Activated CD4-positive, alpha-beta T cell treated with anti-CD3 and anti-CD28 coated beads, Interleukin-10, Interleukin-2, amounts not matched to agents 100 ng/mL and 50 ng/mL, durations not matched to agents 16 hours and 8 hours (primary cell): Measurements from ENCODE around the gene NEK1.

Experiments
- DNase-seq: peaks from one replicate; pipeline ENCODE4 v3.0.0-alpha.2; 2020

Gene NEK1

DNA sequence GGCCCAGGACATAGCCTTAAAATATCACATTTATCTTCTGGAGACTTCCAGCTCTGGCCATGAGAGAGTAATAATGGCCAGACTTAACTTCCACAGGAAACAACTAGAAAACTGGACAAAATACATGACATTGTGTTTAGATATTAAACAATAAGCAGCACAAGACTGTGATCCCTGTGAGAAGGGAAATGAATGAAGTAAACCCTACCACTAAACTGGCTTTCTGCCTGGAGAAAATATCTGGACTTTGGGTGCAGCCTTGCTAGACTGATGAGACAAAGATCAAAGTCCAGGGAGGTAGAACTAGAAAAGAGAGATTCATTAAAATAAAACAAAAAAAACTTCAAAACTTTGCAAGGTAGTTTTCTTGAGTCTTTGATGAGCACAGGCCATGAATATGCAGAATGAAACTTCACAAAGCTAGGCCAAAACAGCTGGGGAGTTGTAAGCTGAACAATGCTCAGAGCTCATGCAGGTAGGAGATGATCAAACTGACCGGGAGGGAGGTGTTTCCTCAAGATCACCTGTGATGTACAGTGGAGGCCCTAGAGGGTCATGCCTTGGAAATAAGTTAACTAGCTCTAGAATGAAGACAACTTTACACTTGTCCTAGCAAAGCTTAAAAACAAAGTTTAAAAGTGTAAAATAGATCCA, 194.6 kb downstream of the NEK1 start:
- no peak for DNase-seq

DNA sequence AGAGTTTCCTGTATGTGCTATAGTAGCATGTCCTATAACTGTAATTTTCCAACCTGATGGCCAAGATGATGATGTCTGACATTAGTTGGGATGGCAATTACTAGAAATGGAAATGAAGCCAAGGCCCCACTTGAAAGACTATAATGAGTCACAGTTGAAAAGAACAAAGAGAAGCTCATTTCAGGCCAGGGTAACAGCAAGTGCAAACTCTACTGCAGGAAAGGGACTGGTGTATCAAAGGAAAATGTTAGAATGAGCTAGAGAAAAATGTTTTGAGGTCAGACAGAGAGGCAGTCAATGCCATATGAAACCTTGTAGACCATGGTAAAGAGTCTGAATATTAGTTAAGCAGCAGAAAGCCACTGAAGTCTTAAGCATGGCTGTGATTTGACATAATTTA, 195.4 kb downstream of the NEK1 start:
- DNase-seq: peak; percentile 64

DNA sequence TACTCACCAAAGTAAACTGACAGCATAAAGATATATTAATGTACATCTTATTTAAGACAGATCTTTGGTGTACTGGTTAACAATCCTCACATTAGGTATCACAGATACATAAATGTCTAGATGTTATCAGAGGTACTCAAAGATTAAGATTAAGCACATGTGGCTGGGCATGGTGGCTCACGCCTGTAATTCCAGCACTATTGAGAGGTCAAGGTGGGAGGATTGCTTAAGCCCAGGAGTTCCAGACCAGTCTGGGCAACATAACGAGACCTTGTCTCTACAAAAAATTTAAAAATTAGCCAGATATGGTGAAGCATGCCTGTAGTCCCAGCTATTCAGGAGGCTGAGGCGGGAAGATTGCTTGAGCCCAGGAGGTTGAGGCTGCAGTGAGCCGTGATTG, 195.9 kb downstream of the NEK1 start:
- DNase-seq: no peak

DNA sequence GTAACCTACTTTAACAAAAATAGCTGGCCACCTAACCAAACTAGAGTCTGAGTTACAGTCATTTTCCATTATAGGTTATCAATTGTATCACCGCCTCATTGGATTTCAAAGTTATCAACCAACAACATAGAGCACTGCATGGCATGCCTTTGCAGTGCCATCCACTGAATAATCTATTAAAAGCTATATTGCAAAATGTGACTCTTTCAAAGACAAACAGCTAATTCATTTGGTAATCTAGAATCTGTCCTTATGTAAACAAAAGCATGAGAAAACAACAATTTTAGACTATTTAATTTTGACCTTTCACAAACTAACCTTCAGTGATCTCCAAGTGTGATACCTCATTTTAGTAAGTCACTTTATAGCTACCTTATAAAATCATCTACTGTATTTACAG, 197.5 kb downstream of the NEK1 start:
- DNase-seq: no peak

DNA sequence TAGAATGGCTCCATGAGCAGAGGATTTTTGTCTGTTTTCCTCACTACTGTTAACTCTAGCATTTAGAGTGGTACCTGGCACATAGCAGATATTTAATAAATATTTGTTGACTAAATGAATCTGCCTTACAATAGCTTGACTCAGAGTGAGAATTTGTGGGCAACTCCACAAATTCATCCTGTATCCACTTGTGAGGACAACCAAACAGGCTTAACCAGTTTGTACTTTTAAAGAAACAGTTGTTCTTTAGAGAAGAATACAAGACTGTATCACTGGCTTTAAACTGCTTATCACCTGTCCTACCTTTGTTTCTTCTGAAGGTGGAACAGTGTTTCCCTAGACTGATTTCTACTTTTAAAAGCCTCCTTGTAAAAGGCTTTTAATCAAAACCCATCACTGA, 200.3 kb downstream of the NEK1 start:
- peak; percentile 21 for DNase-seq

DNA sequence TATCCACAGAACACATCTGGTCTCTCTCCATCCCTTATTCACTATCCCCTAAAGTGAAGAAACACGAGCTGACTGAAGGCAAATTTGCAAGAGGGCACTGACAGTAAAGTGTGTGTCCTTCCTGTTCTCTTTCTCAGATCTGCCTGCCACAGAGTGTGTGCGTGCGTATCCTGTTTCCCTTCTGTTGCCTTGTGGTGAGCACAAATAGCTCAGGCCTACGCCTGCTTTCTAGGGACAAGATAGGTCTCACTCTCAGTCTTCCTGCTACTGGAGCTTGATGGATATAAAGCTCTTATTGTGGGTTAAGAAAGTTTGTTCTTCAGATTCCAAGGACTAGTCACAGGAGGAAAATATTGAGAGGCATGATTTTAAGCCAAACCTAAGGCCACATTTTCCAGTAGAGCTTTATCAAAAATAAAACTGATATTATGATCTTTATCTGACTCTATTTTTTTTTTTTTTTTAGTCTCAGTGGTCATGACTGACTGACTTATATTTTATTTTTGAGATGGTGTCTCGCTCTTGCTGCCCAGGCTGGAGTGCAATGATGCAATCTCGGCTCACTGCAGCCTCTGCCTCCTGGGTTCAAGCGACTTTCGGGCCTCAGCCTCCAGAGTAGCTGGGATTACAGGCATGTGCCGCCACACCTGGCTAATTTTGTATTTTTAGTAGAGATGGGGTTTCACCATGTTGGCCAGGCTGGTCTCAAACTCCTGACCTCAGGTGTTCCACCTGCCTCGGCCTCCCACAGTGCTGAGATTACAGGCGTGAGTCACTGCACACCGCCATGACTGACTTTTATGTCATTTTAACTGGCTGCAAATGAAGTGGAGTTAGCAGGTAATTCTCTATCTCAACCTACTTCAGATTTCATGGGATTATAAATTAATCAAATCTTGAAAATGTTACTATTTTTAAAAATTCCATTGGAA, 201.3 kb downstream of the NEK1 start:
- peak; percentile 85 for DNase-seq

DNA sequence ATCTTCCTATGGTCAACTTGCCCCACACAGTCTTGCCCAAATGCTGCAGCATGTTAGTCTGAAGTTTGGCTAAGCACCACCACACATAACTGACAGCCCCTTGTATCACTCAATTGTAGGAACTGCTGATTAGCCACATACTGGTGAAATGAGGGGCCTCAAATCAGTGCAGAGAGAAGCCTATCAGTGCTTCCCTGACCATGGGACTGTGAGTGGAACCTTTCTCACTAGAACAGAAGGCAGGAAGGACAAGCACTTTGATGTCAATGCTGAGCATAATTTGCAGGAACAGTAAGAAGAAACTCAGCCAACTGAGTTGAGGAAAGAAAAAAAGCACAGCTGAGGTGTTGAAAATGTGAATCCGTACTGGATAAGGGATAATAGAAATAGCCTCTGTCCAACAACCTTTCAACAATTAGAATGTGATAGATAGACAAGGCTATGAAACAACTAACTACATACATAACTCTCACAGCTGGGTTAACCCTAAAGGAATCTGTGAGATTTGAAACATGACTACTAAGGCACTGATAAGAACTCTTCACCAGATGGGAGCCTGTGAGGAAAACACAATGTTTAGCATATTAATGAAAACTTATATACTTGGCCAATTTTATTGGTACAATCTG, 205.1 kb downstream of the NEK1 start:
- no peak for DNase-seq

DNA sequence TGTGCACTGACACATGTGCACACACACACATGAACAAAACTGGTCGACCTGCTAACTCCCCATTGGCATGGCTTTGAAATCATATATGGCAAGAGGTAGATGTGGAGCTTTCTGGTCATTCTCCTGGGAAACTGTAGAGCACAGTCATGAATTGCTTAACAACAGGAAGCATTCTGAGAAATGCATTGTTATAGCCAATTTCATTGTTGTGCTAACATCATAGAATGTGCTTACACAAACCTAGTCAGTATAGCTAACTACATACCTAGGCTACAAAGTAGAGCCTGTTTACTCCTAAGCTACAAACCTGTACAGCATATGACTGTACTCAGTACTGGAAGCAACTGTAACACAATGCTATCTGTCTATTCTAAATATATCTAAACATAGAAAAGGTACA, 207.4 kb downstream of the NEK1 start:
- DNase-seq: no peak

DNA sequence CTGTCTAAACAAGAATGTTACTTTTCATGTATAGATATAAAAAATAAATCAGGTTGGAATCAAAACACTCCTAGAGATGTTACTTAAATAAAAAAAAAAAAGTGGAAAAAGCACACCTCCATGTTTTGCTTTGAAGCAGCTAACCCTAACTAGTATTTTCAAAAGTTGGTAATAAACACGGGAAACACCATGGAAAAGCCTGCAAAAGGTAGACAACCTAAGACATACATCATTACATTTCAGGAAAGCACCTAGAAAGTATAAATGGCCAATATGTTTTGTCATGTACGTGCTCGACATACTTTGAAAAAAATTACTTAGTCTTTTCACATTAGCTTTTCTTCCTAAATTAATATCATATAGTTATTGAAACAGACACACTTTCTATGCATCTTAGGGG, 211.6 kb downstream of the NEK1 start:
- DNase-seq: no peak

DNA sequence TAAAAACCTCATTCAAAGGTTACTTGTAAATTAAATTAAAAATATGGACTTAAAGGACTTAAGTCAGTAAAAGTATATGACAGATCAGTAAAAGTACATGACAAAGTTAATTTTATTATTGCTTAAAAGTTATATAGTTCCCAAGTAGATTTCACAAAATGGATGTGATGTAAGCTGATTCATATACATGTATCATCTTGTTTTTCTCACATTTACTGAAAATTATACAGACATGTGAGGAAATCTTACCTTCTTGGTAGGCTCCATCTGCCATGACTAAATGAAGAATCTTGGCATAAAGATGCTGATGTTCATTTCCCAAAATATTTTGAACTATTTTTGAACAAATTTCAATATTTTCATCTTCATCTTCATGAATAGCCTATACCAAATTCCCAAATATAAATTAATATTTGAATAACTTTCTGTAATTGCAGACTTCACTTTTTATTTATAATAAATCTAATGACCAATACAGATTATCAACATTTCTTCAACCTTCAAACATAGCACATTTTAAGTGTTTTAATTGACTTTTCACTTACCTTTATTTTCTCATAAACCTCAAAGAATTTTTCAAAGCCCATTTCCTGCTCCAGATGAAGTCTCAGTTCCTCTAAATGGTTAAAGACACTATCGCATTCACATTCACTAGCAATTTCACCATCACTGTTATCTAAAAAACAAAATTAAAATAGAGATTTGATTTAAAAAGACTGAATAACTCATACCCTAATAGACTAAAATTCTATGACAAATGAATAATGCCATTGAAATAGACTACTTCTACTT, 212.2 kb downstream of the NEK1 start:
- DNase-seq: no peak

DNA sequence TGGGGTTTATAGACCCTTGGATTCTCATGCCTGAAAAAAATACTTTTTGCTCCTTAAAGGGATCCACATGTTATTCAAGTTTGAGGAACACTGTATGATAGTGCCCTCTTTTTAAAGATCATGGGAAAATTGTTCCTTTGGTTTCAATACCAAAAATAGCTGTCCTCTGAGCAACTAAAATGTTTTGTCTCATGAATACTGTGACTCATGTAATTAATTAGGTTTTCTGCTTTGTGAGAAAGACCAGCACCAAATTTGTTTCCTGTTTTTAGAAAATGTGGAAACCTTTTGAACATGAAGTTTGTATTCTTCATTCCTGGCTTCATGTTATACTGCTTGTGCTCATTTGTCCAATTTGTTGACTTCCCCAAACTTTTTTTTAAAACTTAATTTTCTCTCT, 214.1 kb downstream of the NEK1 start:
- DNase-seq: no peak

DNA sequence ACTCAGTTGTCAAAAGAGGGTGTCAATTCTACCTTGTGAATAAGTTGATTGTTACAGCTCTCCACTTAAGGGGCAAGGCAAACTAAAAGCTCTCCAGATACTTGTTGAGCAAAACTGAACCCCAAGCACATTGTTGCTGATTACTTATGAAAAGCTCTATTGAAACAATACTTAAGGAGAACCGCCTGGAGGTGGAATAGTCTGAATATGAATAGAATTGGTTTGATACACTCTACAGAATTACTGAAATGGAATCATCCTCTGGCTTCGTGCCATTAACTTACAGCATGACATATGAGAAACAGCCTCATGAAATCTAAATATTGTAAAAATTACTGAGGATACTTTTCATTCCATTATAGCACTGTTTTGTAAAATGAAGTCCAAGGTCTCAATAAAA, 214.6 kb downstream of the NEK1 start:
- DNase-seq: no peak

DNA sequence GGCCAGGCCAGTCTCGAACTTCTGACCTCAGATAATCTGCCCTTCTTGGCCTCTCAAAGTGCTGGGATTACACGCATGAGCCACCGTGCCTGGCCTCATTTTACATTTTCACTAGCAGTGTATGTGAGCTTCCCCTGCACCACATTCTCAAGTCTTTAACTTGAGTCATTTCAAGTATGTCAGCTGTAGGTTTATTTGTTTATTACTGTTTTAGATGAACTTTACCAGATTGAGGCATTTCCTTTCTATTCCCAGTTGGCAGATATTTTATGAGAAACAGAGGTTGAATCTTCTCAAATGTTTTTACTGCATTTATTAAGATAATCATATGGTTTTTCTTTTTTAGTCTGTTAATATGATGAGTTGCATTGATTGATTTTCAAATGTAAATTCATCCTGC, 227.0 kb downstream of the NEK1 start:
- no peak for DNase-seq

DNA sequence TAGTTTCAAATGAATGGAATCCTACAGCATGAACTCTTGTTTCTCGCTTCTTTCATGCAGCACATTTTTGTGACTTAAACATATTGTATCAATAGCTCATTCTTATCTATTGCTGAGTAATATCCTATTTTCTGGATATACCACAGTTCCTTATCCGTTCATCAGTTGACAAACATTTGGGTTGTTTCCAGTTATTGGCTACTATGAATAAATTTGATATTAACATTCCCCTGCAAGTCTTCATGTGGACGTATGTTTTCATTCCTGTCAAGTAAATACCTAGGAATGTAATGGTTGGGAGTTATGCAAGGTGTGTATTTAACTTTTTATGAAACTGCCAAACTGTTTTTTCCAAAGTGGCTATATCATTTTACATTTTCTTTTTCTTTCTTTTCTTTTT, 227.6 kb downstream of the NEK1 start:
- DNase-seq: no peak

DNA sequence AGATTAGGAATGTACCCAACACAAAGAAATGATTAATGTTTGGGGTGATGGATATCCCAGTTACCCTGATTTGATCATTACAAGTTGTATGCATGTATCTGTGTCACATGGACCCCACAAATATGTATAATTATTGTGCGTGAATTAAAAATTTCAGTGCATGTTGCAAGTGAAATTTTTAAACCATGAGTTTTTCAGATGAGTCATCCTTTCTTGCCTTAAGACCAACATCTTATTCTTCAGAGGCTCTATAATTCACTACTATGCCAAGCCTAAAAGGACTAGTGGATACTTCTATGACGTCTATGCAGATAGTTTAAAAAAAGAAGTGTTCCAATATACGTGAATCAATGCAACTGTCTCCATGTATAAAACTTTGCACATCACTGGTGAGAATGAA, 228.7 kb downstream of the NEK1 start:
- DNase-seq: no peak

DNA sequence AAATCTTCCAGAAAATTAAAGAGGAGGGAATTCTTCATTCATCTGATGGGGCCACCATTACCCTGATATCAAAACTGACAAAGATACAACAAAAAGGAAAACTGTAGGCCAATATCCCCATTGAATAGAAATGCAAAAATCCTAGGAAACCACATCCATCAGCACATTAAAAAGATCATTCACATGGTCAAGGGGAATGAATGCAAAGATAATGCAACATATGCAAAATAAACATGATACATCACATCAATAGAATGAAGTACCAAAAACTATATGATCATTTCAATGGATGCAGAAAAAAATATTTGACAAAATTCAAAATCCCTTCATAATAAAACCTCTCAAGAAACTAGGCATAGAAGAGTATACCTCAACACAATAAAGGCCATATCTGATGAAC, 232.7 kb downstream of the NEK1 start:
- no peak for DNase-seq

DNA sequence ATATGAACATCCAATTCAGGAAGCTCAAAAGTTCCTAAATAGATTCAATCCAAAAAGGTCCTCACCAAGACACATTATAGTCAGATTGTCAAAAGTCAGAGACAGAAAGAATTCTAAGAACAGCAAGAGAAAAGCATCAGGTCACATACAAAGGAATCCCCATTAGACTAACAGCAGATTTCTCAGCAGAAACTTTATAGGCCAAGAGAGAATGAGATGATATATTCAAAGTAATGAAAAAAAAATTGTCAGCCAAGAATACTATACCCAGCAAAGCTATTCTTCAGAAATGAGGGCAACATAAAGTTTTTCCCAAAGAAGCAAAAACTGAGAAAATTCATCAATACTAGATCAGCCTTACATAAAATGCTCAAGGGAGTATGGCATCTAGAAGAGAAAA, 235.0 kb downstream of the NEK1 start:
- DNase-seq: no peak

DNA sequence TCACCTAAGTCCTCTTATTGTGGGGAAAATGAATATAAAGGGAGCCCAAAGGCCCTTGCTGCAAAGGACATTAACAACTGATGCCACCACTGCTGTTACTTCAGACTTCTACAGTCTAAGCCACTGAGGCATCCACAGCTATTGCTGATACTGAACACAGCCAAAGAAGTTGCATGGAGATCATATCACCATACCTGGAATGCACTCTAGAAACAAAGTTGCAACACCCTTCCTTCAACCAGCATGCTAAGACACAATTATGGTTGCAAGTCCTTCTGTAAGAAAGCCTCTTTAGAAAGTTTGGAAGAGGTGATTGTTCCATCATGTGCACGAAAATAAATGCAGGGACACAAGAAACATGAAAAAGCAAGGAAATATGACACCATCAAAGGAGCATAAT, 236.0 kb downstream of the NEK1 start:
- DNase-seq: no peak

DNA sequence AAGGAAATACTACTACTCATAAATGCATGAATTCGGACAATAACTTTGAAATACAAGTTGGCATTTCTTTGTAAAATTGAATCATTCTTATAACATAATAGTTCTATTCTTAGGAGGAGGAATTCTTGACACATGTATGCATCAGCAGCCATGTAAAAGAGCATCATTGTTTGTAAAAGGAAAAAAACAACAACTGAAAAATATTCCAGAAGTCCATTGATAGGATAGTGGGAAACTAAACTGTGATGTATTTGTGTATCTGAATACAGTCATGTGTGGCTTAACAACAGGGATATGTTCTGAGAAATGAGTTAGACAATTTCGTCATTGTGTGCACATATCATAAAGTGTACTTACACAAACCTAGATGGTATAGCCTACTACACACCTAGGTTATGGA, 239.6 kb downstream of the NEK1 start:
- DNase-seq: no peak

DNA sequence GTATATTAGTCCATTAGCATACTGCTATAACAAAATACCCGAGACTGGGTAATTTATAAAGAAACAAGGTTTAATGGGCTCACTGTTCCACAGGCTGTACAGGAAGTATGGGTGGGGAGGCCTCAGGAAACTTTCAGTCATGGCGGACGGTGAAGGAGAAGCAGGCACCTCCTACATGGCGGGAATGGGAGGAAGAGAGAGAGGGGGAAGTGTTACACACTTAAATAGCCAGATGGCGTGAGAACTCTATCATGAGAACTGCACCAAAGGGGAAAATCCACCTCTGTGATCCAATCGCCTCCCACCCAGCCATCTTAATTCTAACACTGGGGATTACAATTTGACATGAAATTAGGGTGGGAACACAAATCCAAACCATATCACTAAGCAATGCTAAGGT, 242.7 kb downstream of the NEK1 start:
- no peak for DNase-seq

DNA sequence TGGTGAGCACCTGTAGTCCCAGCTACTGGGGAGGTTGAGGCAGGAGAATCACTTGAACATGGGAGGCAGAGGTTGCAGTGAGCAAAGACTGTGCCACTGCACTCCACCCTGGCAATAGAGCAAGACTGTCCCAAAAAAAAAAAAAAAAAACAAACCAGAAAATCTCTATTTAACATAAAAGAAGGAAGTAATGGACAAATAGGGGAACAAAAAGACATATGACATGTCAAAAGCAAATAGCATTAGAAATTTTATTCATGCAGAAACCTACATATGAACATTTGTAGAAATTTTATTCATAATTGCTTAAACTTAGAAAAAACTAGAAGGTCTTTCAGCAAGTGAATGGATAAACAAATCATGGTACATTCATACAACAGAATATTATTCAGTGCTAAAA, 244.6 kb downstream of the NEK1 start:
- DNase-seq: no peak

DNA sequence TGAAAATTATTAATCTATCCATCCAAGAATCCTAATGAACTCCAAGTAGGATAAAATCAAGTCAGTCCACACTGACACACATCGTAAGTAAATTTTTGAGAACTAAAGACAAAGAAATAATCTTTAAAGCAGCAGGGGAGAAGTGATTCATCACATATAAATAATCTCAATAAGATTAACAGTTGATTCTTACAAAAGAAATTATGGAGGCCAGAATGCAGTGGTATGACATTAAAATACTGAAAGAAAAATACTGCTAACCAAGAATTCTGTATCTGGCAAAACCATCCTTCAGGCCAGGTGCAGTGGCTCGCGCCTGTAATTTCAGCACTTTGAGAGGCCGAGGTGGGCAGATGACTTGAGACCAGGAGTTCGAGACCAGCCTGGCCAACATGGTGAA, 245.6 kb downstream of the NEK1 start:
- DNase-seq: no peak

DNA sequence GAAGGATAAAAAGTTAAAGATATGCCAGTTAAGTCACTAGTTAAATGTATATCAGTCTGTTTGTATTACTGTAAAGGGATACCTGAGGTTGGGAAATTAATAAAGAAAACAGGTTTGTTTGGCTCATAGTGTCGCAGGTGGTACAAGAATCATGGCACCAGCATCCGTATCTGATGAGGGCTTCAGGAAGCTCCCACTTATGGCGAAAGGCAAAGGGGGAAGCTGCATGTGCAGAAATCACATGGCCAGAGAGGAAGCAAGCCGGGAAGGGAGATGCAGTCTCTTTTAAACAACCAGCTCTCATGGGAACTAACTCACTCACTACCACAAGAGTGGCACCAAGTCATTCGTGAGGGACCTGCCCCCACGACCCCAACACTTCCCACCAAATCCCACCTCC, 249.8 kb downstream of the NEK1 start:
- no peak for DNase-seq
